ENCODE data around the gene XPR1. TPM values are rescaled to one million over a fixed set of nuclear protein-coding genes. Genes with fewer than 3 reads are reported as not detected.

The XPR1 gene
- total and polyA plus RNA-seq, 2 of the 8 experiments (the other 6 are each of a cell fraction or from before 2014, with no cell fraction given), result 28.6 to 43.9 TPM

GRCh38 chr1:180927348-180927747 is 295.5 kb downstream of the XPR1 start (continued):
- TF ChIP-seq KDM5A (IDR thresholded peaks at IDR 0.05; ENCODE audit: low read length) (no peak), CTBP2 (IDR thresholded peaks at IDR 0.05; ENCODE audit: borderline replicate concordance, insufficient read depth, insufficient read length, low read length) (no peak)

Measured in H1 (cell line).